Fibroblast of the aortic adventitia (primary cell): ENCODE results near the gene HNRNPLL. TPM values are rescaled to one million over a fixed set of nuclear protein-coding genes. Genes with fewer than 3 reads are reported as not detected.

ENCODE experiments used
- DNase-seq: peaks from one replicate; pipeline ENCODE4 v3.0.0-alpha.2; 2010; ENCODE audit warnings: low read depth
- H3K4me3 ChIP-seq: 2 replicates; pipeline ENCODE4 v1.5.1; 2011; ENCODE audit warnings: low read depth, mild to moderate bottlenecking, control low read depth, low read length, moderate library complexity
- CTCF ChIP-seq: IDR thresholded peaks from 2 replicates; pipeline ENCODE4 v1.5.1; 2011; ENCODE audit warnings: mild to moderate bottlenecking, low read length, control low read depth, inconsistent platforms; ENCODE audit not compliant: insufficient read depth
- total RNA-seq: library from RNA; depleted of rRNA; stranded (reverse); fragments of >200 nt; gene quantifications from 2 replicates; pipeline ENCODE4 v1.2.3, GENCODE V29; 2012; ENCODE audit warnings: low replicate concordance

Gene HNRNPLL
- total RNA-seq, 1 donor: 45.0 TPM

GRCh38 chr2:38581193-38582147, 21.3 kb downstream of the HNRNPLL start:
- peak; percentile 90 for DNase-seq
- no peak overlapping the region for H3K4me3 ChIP-seq
- peak; percentile 52 for TF ChIP-seq CTCF

- DNase-seq: no peak
- no peak for TF ChIP-seq CTCF
These were observed 22.6 kb downstream of the HNRNPLL start for GRCh38 chr2:38580115-38580636.

GRCh38 chr2:38578832-38579231, 23.9 kb downstream of the HNRNPLL start:
- no peak overlapping the region for H3K4me3 ChIP-seq
- DNase-seq: no peak
- no peak for TF ChIP-seq CTCF

More at GRCh38 chr2:38580115-38580636, 22.6 kb downstream of the HNRNPLL start:
- no peak overlapping the region for H3K4me3 ChIP-seq

GRCh38 chr2:38574278-38574677, 28.4 kb downstream of the HNRNPLL start:
- DNase-seq: no peak
- no peak overlapping the region for H3K4me3 ChIP-seq
- TF ChIP-seq CTCF: no peak

- peak; percentile 80 for DNase-seq
- TF ChIP-seq CTCF: no peak
- no peak overlapping the region for H3K4me3 ChIP-seq
These were observed 30.6 kb downstream of the HNRNPLL start for GRCh38 chr2:38572167-38572566.

GRCh38 chr2:38571193-38571592, 31.5 kb downstream of the HNRNPLL start:
- DNase-seq: no peak
- H3K4me3 ChIP-seq: no peak overlapping the region
- no peak for TF ChIP-seq CTCF
